ENCODE measurements around the gene FANCM. TPM values are rescaled to one million over a fixed set of nuclear protein-coding genes. Genes with fewer than 3 reads are reported as not detected.

The FANCM gene
- total RNA-seq, 1 experiment from 2014 or later: 6.6 TPM

DNA sequence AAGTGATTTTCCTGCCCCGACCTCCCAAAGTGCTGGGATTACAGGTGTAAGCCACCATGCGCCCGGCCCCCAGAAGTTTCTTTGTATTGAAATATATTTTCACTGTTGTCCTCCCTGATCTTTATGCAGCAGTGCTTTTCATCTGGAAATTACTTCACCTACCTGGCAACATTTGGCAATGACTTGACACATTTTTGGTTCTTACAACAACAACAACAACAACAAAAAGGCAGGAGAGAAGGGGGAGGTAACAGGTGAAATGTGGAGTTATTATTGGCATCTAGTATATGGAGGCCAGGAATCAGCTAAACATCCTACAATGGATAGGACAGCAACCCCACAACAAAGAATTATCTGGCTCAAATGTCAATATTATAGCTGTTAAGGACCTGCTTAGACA lies 13.9 kb downstream of the FANCM start:
- Mint-ChIP-seq H3K27me3 (ENCODE audit: insufficient read depth, unreplicated experiment) (no peaks in the 10 kb centered on the region), H3K4me3 (ENCODE audit: unreplicated experiment) (no peak overlapping the region), H3K4me1 (ENCODE audit: insufficient read depth, unreplicated experiment) (no peaks in the 10 kb centered on the region), H3K27ac (ENCODE audit: low read depth, unreplicated experiment) (no peak overlapping the region), H3K9me3 (ENCODE audit: unreplicated experiment) (no peaks in the 10 kb centered on the region), H3K36me3 (ENCODE audit: insufficient read depth, unreplicated experiment) (no peaks in the 10 kb centered on the region)
- no TSS peak for BruUV-seq (replicated peaks)
- POLR2A ChIA-PET: no interaction called here
- DNase-seq (ENCODE audit: unreplicated experiment): no peak
- CTCF ChIA-PET: interaction anchor here (1.1 to 1.4 kb wide), 2 partner anchors 10 to 119 kb away, joined by 3 to 6 read pairs; no protein-coding TSS in a partner anchor
- intact Hi-C loops (cut with micrococcal nuclease): no loop called here
- TF ChIP-seq, protein P1, sequence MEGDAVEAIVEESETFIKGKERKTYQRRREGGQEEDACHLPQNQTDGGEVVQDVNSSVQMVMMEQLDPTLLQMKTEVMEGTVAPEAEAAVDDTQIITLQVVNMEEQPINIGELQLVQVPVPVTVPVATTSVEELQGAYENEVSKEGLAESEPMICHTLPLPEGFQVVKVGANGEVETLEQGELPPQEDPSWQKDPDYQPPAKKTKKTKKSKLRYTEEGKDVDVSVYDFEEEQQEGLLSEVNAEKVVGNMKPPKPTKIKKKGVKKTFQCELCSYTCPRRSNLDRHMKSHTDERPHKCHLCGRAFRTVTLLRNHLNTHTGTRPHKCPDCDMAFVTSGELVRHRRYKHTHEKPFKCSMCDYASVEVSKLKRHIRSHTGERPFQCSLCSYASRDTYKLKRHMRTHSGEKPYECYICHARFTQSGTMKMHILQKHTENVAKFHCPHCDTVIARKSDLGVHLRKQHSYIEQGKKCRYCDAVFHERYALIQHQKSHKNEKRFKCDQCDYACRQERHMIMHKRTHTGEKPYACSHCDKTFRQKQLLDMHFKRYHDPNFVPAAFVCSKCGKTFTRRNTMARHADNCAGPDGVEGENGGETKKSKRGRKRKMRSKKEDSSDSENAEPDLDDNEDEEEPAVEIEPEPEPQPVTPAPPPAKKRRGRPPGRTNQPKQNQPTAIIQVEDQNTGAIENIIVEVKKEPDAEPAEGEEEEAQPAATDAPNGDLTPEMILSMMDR (IDR thresholded peaks at IDR 0.05; ENCODE audit: unreplicated experiment): no peak

DNA sequence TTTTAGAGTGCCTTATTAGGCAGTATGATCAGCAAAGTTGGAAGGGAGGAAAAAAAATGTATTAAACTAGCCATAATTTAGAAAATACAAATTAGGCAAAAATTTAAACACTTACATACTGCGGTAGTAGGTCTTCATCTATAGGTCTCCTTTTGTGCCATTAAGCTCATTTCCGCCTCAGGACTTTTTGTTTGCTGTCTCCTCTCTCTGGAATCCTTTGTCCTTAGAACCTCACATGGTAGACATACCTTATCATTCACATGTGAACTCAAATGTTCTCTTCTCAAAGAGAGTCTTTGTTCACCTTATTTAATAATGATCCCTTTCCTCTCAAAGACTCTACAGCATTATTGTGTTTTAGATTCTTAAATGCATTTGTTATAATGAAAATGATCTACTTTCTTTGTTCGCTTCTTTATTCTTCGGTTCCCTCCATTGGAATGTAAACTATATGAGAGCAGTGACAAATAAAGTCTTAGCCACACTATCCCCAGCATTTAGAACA lies 14.7 kb downstream of the FANCM start:
- TF ChIP-seq, protein P1 (IDR thresholded peaks at IDR 0.05; ENCODE audit: unreplicated experiment): no peak
- no peak for DNase-seq (ENCODE audit: unreplicated experiment)
- Mint-ChIP-seq H3K4me3 (ENCODE audit: unreplicated experiment) (no peak overlapping the region), H3K4me1 (ENCODE audit: insufficient read depth, unreplicated experiment) (no peaks in the 10 kb centered on the region), H3K9me3 (ENCODE audit: unreplicated experiment) (no peaks in the 10 kb centered on the region), H3K27ac (ENCODE audit: low read depth, unreplicated experiment) (peak overlapping the region; percentile 18), H3K36me3 (ENCODE audit: insufficient read depth, unreplicated experiment) (no peaks in the 10 kb centered on the region), H3K27me3 (ENCODE audit: insufficient read depth, unreplicated experiment) (no peaks in the 10 kb centered on the region)
- intact Hi-C loops (cut with micrococcal nuclease): no loop called here
- ChIA-PET POLR2A (no interaction called here), CTCF (interaction anchor here (0.6 to 1.1 kb wide), 2 partner anchors 10 to 45 kb away, joined by 3 read pairs; no protein-coding TSS in a partner anchor)
- no TSS peak for BruUV-seq (replicated peaks)

DNA sequence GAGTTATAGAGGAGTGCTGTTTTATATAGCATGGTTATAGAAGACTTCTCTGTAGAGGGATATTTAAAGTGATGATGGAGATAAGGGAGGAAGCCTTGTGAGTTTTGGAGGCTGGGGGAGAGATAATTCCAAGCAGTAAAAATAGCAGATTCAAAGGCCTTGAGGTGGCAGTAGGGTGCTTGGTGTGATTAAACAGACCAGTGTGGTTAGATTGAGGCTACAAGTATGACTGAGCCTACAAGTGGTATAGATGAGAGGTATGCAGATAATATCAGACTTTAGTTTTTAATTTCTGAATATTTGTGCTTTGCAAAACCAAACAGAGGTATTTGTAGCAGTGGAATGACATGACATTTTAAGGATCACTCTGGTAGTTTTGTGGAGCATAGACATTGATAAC lies 20.3 kb downstream of the FANCM start:
- BruUV-seq (replicated peaks): no TSS peak
- Mint-ChIP-seq H3K4me3 (ENCODE audit: unreplicated experiment) (no peak overlapping the region), H3K9me3 (ENCODE audit: unreplicated experiment) (no peaks in the 10 kb centered on the region), H3K27me3 (ENCODE audit: insufficient read depth, unreplicated experiment) (no peaks in the 10 kb centered on the region), H3K36me3 (ENCODE audit: insufficient read depth, unreplicated experiment) (no peaks in the 10 kb centered on the region), H3K4me1 (ENCODE audit: insufficient read depth, unreplicated experiment) (no peaks in the 10 kb centered on the region), H3K27ac (ENCODE audit: low read depth, unreplicated experiment) (no peak overlapping the region)
- DNase-seq (ENCODE audit: unreplicated experiment): no peak
- TF ChIP-seq, protein P1 (IDR thresholded peaks at IDR 0.05; ENCODE audit: unreplicated experiment): no peak
- intact Hi-C loops (cut with micrococcal nuclease): no loop called here
- POLR2A ChIA-PET: no interaction called here
- CTCF ChIA-PET: no interaction called here

DNA sequence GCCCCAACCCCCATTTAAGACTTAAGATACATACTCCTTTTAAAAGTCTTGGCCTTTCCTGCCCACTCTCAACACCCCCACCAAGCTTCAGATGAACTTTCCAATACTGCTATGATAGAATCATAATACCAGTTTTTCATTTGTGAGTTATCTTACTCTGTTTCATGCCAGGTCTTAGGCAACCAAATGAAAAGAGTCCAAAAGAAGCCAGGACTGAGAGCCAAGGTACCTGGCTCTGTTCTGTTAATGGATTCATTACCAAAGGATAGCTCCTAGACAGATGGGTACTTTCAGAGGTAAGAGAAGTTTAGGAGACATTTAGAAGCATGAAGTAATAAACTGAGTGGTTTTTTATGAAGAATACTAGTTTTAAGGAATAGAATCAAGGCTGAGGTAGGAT lies 34.2 kb downstream of the FANCM start:
- H3K27me3 Mint-ChIP-seq (ENCODE audit: insufficient read depth, unreplicated experiment): no peaks in the 10 kb centered on the region
- H3K4me1 Mint-ChIP-seq (ENCODE audit: insufficient read depth, unreplicated experiment): no peaks in the 10 kb centered on the region
- H3K36me3 Mint-ChIP-seq (ENCODE audit: insufficient read depth, unreplicated experiment): no peaks in the 10 kb centered on the region
- ChIA-PET POLR2A (interaction anchor here (0.7 to 1.2 kb wide), 2 partner anchors 30 to 86 kb away, joined by 3 read pairs; no protein-coding TSS in a partner anchor), CTCF (interaction anchor here (0.6 to 0.8 kb wide), 2 partner anchors 46 to 72 kb away, joined by 3 to 4 read pairs; no protein-coding TSS in a partner anchor)
- H3K9me3 Mint-ChIP-seq (ENCODE audit: unreplicated experiment): no peaks in the 10 kb centered on the region
- TF ChIP-seq, protein P1 (IDR thresholded peaks at IDR 0.05; ENCODE audit: unreplicated experiment): no peak
- intact Hi-C loops (cut with micrococcal nuclease): no loop called here
- no peak overlapping the region for H3K4me3 Mint-ChIP-seq (ENCODE audit: unreplicated experiment)
- BruUV-seq (replicated peaks): no TSS peak
- DNase-seq (ENCODE audit: unreplicated experiment): no peak
- H3K27ac Mint-ChIP-seq (ENCODE audit: low read depth, unreplicated experiment): no peak overlapping the region

Measured in MCF 10A (cell line).